Nephron (organoid): Measurements from ENCODE around the gene SEMA4A.

Source experiments
- H3K27ac Mint-ChIP-seq, 3 experiments: 2 replicates each; pipeline ENCODE4 v1.8.0; 2020; ENCODE audit warnings: mixed read lengths in 3 of 3, mild to moderate bottlenecking in 2 of 3, moderate library complexity in 1 of 3
- H3K27me3 Mint-ChIP-seq: 2 replicates; pipeline ENCODE4 v1.8.0; 2021; ENCODE audit warnings: low read depth, mild to moderate bottlenecking, moderate library complexity, mixed read lengths
- H3K36me3 Mint-ChIP-seq: 2 replicates; pipeline ENCODE4 v1.8.0; 2020; ENCODE audit warnings: low read depth, mixed read lengths
- H3K4me1 Mint-ChIP-seq: 2 replicates; pipeline ENCODE4 v1.8.0; 2020; ENCODE audit warnings: mixed read lengths
- H3K4me3 Mint-ChIP-seq, 3 experiments: 2 replicates each; pipeline ENCODE4 v1.8.0; 2020; ENCODE audit warnings: mild to moderate bottlenecking in 3 of 3, mixed read lengths in 3 of 3, moderate library complexity in 2 of 3
- H3K9me3 Mint-ChIP-seq: 2 replicates; pipeline ENCODE4 v1.8.0; 2020; ENCODE audit warnings: mixed read lengths
- CTCF ChIP-seq, 3 experiments: fragments of 200-600 bp; sonication (generic); IDR thresholded peaks; one replicate each; pipeline ENCODE4 v1.5.0; 2021; ENCODE audit warnings: antibody characterized with exemption in 3 of 3; ENCODE audit not compliant: unreplicated experiment in 3 of 3

The SEMA4A gene

GRCh38 chr1:156196445-156196844, 43.1 kb downstream of the SEMA4A start:
- Mint-ChIP-seq H3K9me3 (no peaks in the 10 kb centered on the region), H3K27ac (no peak overlapping the region), H3K4me1 (peaks cover 18% of the 10 kb centered on the region), H3K36me3 (peaks cover 22% of the 10 kb centered on the region), H3K27me3 (no peaks in the 10 kb centered on the region), H3K4me3 (peak overlapping the region in 2 of 3 experiments; percentile 68 to 91)
- no peak for TF ChIP-seq CTCF (IDR thresholded peaks at IDR 0.05; ENCODE audit: unreplicated experiment in 3 of 3)

DNA sequence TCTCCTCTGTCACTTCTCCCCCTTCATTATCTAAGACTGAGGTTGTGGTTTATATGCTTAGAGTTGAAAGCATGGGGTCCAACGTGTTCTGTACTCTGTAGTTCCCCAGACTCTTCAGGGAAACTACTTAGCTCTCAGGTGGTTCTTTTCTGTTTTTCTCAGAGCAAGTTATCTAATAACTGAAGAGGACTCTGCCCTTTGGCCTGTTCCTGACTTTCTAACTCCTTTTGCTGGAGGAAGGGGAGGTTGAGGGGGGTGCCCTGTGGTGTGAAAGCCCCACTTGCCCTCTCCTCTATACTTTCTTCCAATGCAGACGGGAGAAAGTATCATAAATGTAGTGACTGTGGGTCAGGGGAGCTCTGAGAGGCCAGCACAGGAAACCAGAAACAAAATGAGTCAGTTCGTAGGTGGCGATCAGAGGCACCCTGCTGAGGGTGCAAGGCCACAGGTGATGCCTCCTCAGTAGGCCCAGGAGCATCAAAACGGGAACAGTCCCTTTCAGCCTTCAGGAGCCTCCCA, 45.5 kb downstream of the SEMA4A start:
- Mint-ChIP-seq H3K4me3 (peak overlapping the region in 1 of 3 experiments; percentile 38), H3K27ac (peak overlapping the region in 2 of 3 experiments; percentile 62 to 95), H3K27me3 (no peaks in the 10 kb centered on the region), H3K36me3 (peaks cover 22% of the 10 kb centered on the region), H3K4me1 (peaks cover 13% of the 10 kb centered on the region), H3K9me3 (no peaks in the 10 kb centered on the region)
- TF ChIP-seq CTCF (IDR thresholded peaks at IDR 0.05; ENCODE audit: unreplicated experiment in 3 of 3): no peak

DNA sequence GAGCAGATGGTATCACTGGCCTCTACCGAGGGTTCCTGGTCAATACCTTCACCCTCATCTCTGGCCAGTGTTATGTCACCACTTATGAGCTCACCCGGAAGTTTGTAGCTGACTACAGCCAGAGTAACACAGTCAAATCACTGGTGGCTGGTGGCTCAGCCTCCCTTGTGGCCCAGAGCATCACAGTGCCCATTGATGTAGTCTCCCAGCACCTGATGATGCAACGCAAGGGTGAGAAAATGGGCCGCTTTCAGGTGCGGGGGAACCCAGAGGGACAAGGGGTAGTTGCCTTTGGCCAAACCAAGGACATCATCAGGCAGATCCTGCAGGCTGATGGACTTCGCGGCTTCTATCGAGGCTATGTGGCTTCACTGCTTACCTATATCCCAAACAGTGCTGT, 46.7 kb downstream of the SEMA4A start:
- TF ChIP-seq CTCF (IDR thresholded peaks at IDR 0.05; ENCODE audit: unreplicated experiment in 3 of 3): no peak
- Mint-ChIP-seq H3K27me3 (no peaks in the 10 kb centered on the region), H3K27ac (peak overlapping the region in 1 of 3 experiments; percentile 95), H3K36me3 (peaks cover 22% of the 10 kb centered on the region), H3K9me3 (no peaks in the 10 kb centered on the region), H3K4me3 (no peak overlapping the region), H3K4me1 (peaks cover 6% of the 10 kb centered on the region)

DNA sequence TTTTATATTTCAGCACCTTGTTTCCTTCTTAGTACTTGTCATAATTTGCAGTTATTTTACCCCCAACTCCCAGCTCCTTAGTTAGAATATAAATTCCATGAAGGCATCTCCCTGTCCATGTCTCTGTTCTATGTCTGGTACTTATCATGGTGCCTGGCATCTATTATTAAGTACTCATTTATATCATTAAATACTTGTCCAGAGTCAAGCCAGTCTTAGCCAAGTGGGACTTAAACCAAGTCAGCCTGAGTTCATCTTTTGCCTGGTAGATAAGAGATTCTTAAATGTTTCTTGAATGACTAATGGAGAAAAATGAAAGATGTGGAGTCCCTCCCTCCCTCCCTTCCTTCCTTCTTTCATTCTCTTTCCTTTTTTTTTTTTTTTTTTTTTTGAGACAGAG, 49.9 kb downstream of the SEMA4A start:
- no peak for TF ChIP-seq CTCF (IDR thresholded peaks at IDR 0.05; ENCODE audit: unreplicated experiment in 3 of 3)
- Mint-ChIP-seq H3K36me3 (peaks cover 29% of the 10 kb centered on the region), H3K27ac (no peak overlapping the region), H3K27me3 (peaks cover 4% of the 10 kb centered on the region), H3K4me3 (no peak overlapping the region), H3K4me1 (no peaks in the 10 kb centered on the region), H3K9me3 (no peaks in the 10 kb centered on the region)

DNA sequence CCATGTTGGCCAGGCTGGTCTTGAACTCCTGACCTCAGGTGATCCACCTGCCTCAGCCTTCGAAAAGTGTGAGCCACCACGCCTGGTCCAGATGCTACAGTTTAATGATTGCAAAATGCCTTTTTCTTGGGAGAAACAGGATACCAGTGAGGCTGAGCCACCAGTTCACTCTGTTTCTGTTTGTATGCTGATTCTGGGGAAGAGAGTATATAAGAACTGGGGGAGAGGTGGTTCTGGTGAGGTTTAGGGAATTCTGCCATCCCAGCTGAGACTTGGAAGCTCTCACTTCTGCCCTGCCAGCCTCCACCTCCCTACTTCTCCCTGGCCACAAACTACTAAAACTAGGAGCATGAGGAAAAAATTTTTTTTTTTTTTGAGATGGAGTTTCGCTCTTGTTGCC, 51.3 kb downstream of the SEMA4A start:
- Mint-ChIP-seq H3K4me3 (no peak overlapping the region), H3K36me3 (peaks cover 31% of the 10 kb centered on the region), H3K27ac (no peak overlapping the region), H3K27me3 (peaks cover 4% of the 10 kb centered on the region), H3K9me3 (no peaks in the 10 kb centered on the region), H3K4me1 (no peaks in the 10 kb centered on the region)
- no peak for TF ChIP-seq CTCF (IDR thresholded peaks at IDR 0.05; ENCODE audit: unreplicated experiment in 3 of 3)

- peaks cover 35% of the 10 kb centered on the region for H3K36me3 Mint-ChIP-seq
- no peak for TF ChIP-seq CTCF (IDR thresholded peaks at IDR 0.05; ENCODE audit: unreplicated experiment in 3 of 3)
- peak overlapping the region in 2 of 3 experiments; percentile 70 to 77 for H3K27ac Mint-ChIP-seq
- peaks cover 4% of the 10 kb centered on the region for H3K27me3 Mint-ChIP-seq
- H3K4me3 Mint-ChIP-seq: peak overlapping the region; percentile 12 to 100 (median 97)
- no peaks in the 10 kb centered on the region for H3K9me3 Mint-ChIP-seq
- H3K4me1 Mint-ChIP-seq: peaks cover 22% of the 10 kb centered on the region
These were observed 57.9 kb downstream of the SEMA4A start for GRCh38 chr1:156211243-156211642.
